DOHH2 (cell line): ENCODE measurements around the gene DCST2.

Experiments
- H3F3A ChIP-seq: fragments of 200-600 bp; sonication (generic), shearing (Covaris generic); 2 replicates; pipeline ENCODE4 v1.6.0; 2016; ENCODE audit warnings: antibody characterized with exemption, mild to moderate bottlenecking; ENCODE audit not compliant: control insufficient read depth, insufficient read depth
- H3K27ac ChIP-seq: fragments of 200-600 bp; sonication (generic); 2 replicates; pipeline ENCODE4 v1.5.1; 2014; ENCODE audit warnings: low read depth, mild to moderate bottlenecking, low read length, moderate library complexity
- H3K27me3 ChIP-seq: fragments of 200-600 bp; sonication (generic); 2 replicates; pipeline ENCODE4 v1.6.1; 2014; ENCODE audit warnings: mild to moderate bottlenecking, low read length, mixed read lengths; ENCODE audit not compliant: control insufficient read depth
- H3K36me3 ChIP-seq: fragments of 200-600 bp; sonication (generic); 2 replicates; pipeline ENCODE4 v1.6.1; 2014; ENCODE audit warnings: mild to moderate bottlenecking, low read length, moderate library complexity, mixed read lengths; ENCODE audit not compliant: control insufficient read depth
- H3K4me1 ChIP-seq: fragments of 200-600 bp; sonication (generic); 2 replicates; pipeline ENCODE4 v1.6.1; 2014; ENCODE audit warnings: mild to moderate bottlenecking, low read length, mixed read lengths; ENCODE audit not compliant: control insufficient read depth
- H3K4me2 ChIP-seq: fragments of 200-600 bp; sonication (generic); 2 replicates; pipeline ENCODE4 v1.6.0; 2014; ENCODE audit warnings: mild to moderate bottlenecking, low read length, moderate library complexity
- H3K4me3 ChIP-seq: fragments of 200-600 bp; sonication (generic); 2 replicates; pipeline ENCODE4 v1.5.1; 2014; ENCODE audit warnings: mild to moderate bottlenecking, low read length, mixed read lengths
- H3K79me2 ChIP-seq: fragments of 200-600 bp; sonication (generic); 2 replicates; pipeline ENCODE4 v1.6.1; 2014; ENCODE audit warnings: mild to moderate bottlenecking, low read length, mixed read lengths; ENCODE audit not compliant: control insufficient read depth
- H3K9me2 ChIP-seq: fragments of 200-600 bp; sonication (generic); replicated peaks from 2 replicates; pipeline ENCODE4 v1.6.1; 2014; ENCODE audit warnings: mild to moderate bottlenecking, low read length, mixed read lengths; ENCODE audit not compliant: control insufficient read depth
- H3K9me3 ChIP-seq: fragments of 200-600 bp; sonication (generic); 2 replicates; pipeline ENCODE4 v1.6.1; 2014; ENCODE audit warnings: antibody characterized with exemption, low read length, mixed read lengths; ENCODE audit not compliant: control insufficient read depth, insufficient read depth
- H4K20me1 ChIP-seq: fragments of 200-600 bp; sonication (generic); 2 replicates; pipeline ENCODE4 v1.6.0; 2014; ENCODE audit warnings: low read depth, mild to moderate bottlenecking, antibody characterized with exemption, low read length, moderate library complexity; ENCODE audit not compliant: control insufficient read depth, insufficient read depth
- EZH2phosphoT487 ChIP-seq: fragments of 200-600 bp; sonication (generic); IDR thresholded peaks from 2 replicates; pipeline ENCODE4 v1.6.1; 2017; ENCODE audit warnings: borderline replicate concordance, mild to moderate bottlenecking, antibody characterized with exemption, low read length, moderate library complexity, mixed read lengths
- TF ChIP-seq, protein P1 (sequence below): fragments of 200-600 bp; sonication (generic); IDR thresholded peaks from one replicate; pipeline ENCODE4 v1.5.1; 2014; ENCODE audit warnings: antibody characterized with exemption, mild to moderate bottlenecking, low read depth, low read length; ENCODE audit not compliant: poor library complexity, severe bottlenecking

DCST2 gene

DNA sequence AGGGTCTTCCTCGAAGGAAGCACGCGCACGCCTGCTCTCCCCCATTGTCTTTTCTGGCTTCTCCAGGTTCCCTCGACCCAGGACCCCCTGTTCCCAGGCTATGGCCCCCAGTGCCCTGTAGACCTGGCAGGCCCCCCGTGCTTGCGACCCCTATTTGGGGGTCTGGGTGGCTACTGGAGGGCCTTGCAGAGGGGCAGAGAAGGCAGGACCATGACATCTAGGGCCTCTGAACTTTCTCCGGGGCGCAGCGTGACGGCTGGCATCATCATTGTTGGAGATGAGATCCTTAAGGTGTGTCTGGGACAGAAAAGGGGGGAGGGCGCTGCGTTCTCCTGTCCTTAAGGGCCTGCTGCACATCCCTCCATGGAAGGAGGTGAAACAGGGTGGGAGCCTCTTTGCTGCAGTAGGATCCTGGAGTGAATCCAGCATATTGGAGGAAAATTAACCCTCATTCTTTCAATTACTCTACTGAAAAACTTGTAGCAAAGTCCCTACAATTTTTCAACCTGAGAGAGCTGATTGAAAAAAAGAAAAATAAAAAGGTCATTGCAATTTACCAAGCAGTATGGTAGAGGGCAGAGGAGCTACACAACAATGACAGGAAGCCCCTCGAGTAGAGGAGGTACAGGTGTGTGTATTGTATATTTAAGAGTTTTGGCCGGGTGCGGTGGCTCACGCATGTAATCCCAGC, 49.7 kb downstream of the DCST2 start:
- no peaks in the 10 kb centered on the region for H3K27me3 ChIP-seq
- H4K20me1 ChIP-seq: peaks cover 9% of the 10 kb centered on the region; the same call in 1 of the 2 replicates
- H3K9me2 ChIP-seq: no peaks in the 10 kb centered on the region
- TF ChIP-seq, protein P1, sequence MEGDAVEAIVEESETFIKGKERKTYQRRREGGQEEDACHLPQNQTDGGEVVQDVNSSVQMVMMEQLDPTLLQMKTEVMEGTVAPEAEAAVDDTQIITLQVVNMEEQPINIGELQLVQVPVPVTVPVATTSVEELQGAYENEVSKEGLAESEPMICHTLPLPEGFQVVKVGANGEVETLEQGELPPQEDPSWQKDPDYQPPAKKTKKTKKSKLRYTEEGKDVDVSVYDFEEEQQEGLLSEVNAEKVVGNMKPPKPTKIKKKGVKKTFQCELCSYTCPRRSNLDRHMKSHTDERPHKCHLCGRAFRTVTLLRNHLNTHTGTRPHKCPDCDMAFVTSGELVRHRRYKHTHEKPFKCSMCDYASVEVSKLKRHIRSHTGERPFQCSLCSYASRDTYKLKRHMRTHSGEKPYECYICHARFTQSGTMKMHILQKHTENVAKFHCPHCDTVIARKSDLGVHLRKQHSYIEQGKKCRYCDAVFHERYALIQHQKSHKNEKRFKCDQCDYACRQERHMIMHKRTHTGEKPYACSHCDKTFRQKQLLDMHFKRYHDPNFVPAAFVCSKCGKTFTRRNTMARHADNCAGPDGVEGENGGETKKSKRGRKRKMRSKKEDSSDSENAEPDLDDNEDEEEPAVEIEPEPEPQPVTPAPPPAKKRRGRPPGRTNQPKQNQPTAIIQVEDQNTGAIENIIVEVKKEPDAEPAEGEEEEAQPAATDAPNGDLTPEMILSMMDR: no peak
- TF ChIP-seq EZH2phosphoT487: no peak
- H3K4me1 ChIP-seq: peaks cover 25% of the 10 kb centered on the region
- peaks cover 88% of the 10 kb centered on the region for H3K79me2 ChIP-seq
- H3F3A ChIP-seq: peaks cover 9% of the 10 kb centered on the region
- peak overlapping the region; percentile 84 for H3K4me3 ChIP-seq
- H3K36me3 ChIP-seq: peaks cover 57% of the 10 kb centered on the region
- peak overlapping the region; percentile 35 for H3K27ac ChIP-seq
- peak overlapping the region; percentile 80 for H3K4me2 ChIP-seq
- no peaks in the 10 kb centered on the region for H3K9me3 ChIP-seq

DNA sequence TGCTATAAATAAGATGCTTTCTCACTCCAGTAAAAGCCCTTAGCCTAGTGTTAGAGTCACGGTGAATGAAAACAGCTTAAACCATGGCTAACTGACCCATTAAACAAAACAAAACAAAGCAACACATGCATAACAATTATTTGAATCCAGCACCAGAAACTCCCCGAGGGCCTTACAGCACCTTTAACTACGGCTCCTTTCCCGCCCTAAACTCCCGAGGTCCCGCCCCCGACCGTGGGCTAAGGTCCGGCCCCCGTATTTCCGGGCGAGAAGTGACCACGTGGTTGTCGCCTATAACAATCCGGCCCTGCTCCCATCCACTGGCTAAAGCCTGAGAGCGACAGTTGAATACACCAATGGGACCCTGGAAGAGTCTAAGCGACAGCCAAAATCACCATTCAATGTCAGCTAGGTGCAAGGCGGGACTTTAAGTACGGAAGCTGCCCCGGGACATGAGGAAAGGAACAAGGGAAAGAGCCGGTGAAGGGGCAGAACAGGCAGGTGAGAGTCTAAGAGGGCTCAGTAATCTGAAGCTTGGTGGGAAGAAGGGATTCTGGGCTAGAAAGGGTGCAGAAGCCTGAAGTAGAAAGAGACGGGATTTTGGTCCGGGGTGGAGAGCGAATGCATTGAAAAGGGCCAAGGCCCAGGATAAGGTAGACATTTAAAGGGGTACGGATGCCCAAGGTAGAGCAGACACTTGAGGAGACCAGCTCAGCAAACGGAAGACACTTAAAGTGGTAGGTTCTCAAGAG, 50.5 kb downstream of the DCST2 start, which contains the start of gene FLAD1:
FLAD1 (plus strand) TSS at position 448 of the 752 bp plus-strand sequence. CDS start 351 bp downstream, outside the sequence.
- H3K4me2 ChIP-seq: peak within 1 kb of the TSS; percentile 80
- no peaks in the 10 kb centered on the region for H3K27me3 ChIP-seq
- peak within 1 kb of the TSS; percentile 69 for H3K27ac ChIP-seq
- H3F3A ChIP-seq: peaks cover 12% of the 10 kb centered on the region
- no peak for TF ChIP-seq EZH2phosphoT487
- TF ChIP-seq, protein P1: no peak
- peaks cover 28% of the 10 kb centered on the region for H3K4me1 ChIP-seq
- peaks cover 55% of the 10 kb centered on the region for H3K36me3 ChIP-seq
- H3K9me2 ChIP-seq: no peaks in the 10 kb centered on the region
- H3K9me3 ChIP-seq: no peaks in the 10 kb centered on the region
- H4K20me1 ChIP-seq: peaks cover 3% of the 10 kb centered on the region; the same call in 1 of the 2 replicates
- H3K79me2 ChIP-seq: peaks cover 85% of the 10 kb centered on the region
- H3K4me3 ChIP-seq: peak within 1 kb of the TSS; percentile 84

DNA sequence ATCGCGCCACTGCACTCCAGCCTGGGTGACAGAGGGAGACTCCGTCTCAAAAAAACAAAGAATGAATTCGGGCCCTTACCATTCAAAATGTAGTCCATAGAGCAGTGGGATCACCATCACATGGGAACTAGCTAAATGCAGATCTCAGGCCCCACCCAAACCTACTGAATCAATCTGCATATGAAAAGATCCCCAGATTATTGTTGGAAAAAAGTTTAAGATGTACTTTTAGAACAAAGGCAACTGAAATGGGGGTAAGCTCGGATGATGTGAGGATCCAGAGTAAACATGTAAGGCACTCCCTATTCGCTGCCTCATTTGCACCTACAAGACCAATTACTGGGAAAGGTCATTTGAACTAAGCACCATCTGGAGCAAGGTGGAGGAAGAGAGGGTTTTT, 51.2 kb downstream of the DCST2 start:
- peaks cover 85% of the 10 kb centered on the region for H3K79me2 ChIP-seq
- no peaks in the 10 kb centered on the region for H4K20me1 ChIP-seq

More for the DNA sequence above, 51.2 kb downstream of the DCST2 start:
- Histone ChIP-seq H3K27ac (peak overlapping the region; percentile 69), H3K27me3 (no peaks in the 10 kb centered on the region), H3K36me3 (peaks cover 55% of the 10 kb centered on the region), H3K4me1 (peaks cover 35% of the 10 kb centered on the region), H3K4me2 (peak overlapping the region; percentile 80), H3F3A (peaks cover 20% of the 10 kb centered on the region), H3K9me3 (no peaks in the 10 kb centered on the region), H3K9me2 (no peaks in the 10 kb centered on the region), H3K4me3 (peak overlapping the region; percentile 84)
- TF ChIP-seq, protein P1: no peak
- TF ChIP-seq EZH2phosphoT487: no peak
